Stomach (tissue), 9 donors: ENCODE results near the gene CEP85L. TPM values are rescaled to one million over a fixed set of nuclear protein-coding genes. Genes with fewer than 3 reads are reported as not detected.

ENCODE experiments used
- DNase-seq, 2 donors: peaks; one replicate each; pipeline versions ENCODE4 v3.0.0 to v3.0.0-alpha.2; 2013 to 2019
- H3K27ac ChIP-seq, 5 donors: fragments of 200-600 bp in 4 of 5; sonication (generic) in 4 of 5; one replicate each; pipeline ENCODE4 v1.5.1; 2013 to 2019; ENCODE audit warnings: mild to moderate bottlenecking in 1 of 5, moderate library complexity in 1 of 5
- H3K27me3 ChIP-seq, 3 donors: fragments of 200-600 bp; sonication (generic); one replicate each; pipeline ENCODE4 v1.5.1; 2017 to 2019; ENCODE audit warnings: mixed run types in 1 of 3
- H3K36me3 ChIP-seq, 4 donors: fragments of 200-600 bp; sonication (generic); 1 replicate in 3 of 4; 2 replicates in 1 of 4; pipeline ENCODE4 v1.5.1; 2016 to 2019
- H3K4me1 ChIP-seq, 4 donors: fragments of 200-600 bp; sonication (generic); one replicate each; pipeline ENCODE4 v1.5.1; 2016 to 2019
- H3K4me3 ChIP-seq, 4 donors: fragments of 200-600 bp; sonication (generic) in 3 of 4; one replicate each; pipeline ENCODE4 v1.5.1; 2016 to 2019; ENCODE audit warnings: mild to moderate bottlenecking in 1 of 4
- H3K9me3 ChIP-seq, 4 donors: fragments of 200-600 bp; sonication (generic); one replicate each; pipeline ENCODE4 v1.5.1; 2016 to 2019
- CTCF ChIP-seq, 7 experiments: fragments of 450-650 bp in 4 of 7; fragments of 200-600 bp in 3 of 7; sonication (generic) in 3 of 7; IDR thresholded peaks; one replicate each; pipeline ENCODE4 v1.5.1; 2016 to 2019; ENCODE audit warnings: antibody characterized with exemption in 7 of 7, control low read depth in 2 of 7, mild to moderate bottlenecking in 1 of 7
- EP300 ChIP-seq: sonication (generic); formaldehyde crosslinking; IDR thresholded peaks from one replicate; pipeline ENCODE4 v1.6.1; 2017; ENCODE audit warnings: antibody characterized with exemption
- POLR2A ChIP-seq, 4 donors: fragments of 450-650 bp; IDR thresholded peaks; one replicate each; pipeline ENCODE4 v1.6.1; 2016; ENCODE audit warnings: antibody characterized with exemption in 4 of 4, control low read depth in 2 of 4, mild to moderate bottlenecking in 1 of 4, moderate library complexity in 1 of 4
- POLR2AphosphoS5 ChIP-seq, 3 donors: sonication (generic); formaldehyde crosslinking; IDR thresholded peaks; one replicate each; pipeline ENCODE4 v1.6.1; 2016; ENCODE audit warnings: antibody characterized with exemption in 3 of 3
- WGBS, 5 donors: extraction: QIAGEN DNeasy Blood & Tissue Kit in 3 of 5; methylation state at CpG; one replicate each; pipeline versions ENCODE4 v1.1.5 to v1.1.7; 2013 to 2018; 5-methylcytosine and 5-hydroxymethylcytosine counted together
- intact Hi-C: fragments of 100-400 bp; cut with DNase I; formaldehyde crosslinking; loops from one replicate; pipeline ENCODE4 v1.15.1; 2023; ENCODE audit warnings: low total_unique reads
- polyA plus RNA-seq, 3 donors: library from polyadenylated mRNA; stranded (reverse); fragments of 200-250 nt; gene quantifications; one replicate each; pipeline ENCODE4 v1.2.3, GENCODE V29; 2013
- total RNA-seq, 5 donors: library from RNA; depleted of rRNA; stranded (reverse); fragments of >200 nt; gene quantifications; one replicate each; pipeline versions ENCODE4 v1.1.0 to v1.2.3, GENCODE V29; 2014 to 2016
- donor health status: healthy with polysubstance abuse.
- donor health status: Bipolar disorder and iron deficiency.
- donor health status: healthy.

The CEP85L gene
- total and polyA plus RNA-seq, 8 donors, result 1.5 to 67.7 (median 8.7) TPM

GRCh38 chr6:118507636-118508035 lies 143.8 kb downstream of the CEP85L start:
- H3K4me3 ChIP-seq, result no peak overlapping the region
- H3K9me3 ChIP-seq, result no peaks in the 10 kb centered on the region
- H3K27me3 ChIP-seq, result no peaks in the 10 kb centered on the region
- WGBS, 5 donors, result 93 to 98% (median 96%) methylated on average over 1 of the region's 1 CpG
- H3K27ac ChIP-seq, result no peak overlapping the region
- TF ChIP-seq POLR2A (IDR thresholded peaks at IDR 0.05) (no peak), CTCF (IDR thresholded peaks at IDR 0.05) (no peak), EP300 (no peak), POLR2AphosphoS5 (IDR thresholded peaks at IDR 0.05) (no peak)
- peaks cover 0 to 17% (median 13%) of the 10 kb centered on the region in 4 donors for H3K36me3 ChIP-seq
- intact Hi-C loops, result loop anchor here (10.0 kb wide), 1 partner anchor 223 kb away; no protein-coding TSS in a partner anchor
- H3K4me1 ChIP-seq, result peaks cover 0 to 7% (median 0%) of the 10 kb centered on the region in 4 donors
- no peak for DNase-seq

GRCh38 chr6:118506071-118506638 lies 145.2 kb downstream of the CEP85L start:
- intact Hi-C loops, result loop anchor here (10.0 kb wide), 1 partner anchor 221 kb away; no protein-coding TSS in a partner anchor
- Histone ChIP-seq H3K9me3 (no peaks in the 10 kb centered on the region), H3K4me3 (no peak overlapping the region), H3K36me3 (peaks cover 0 to 22% (median 17%) of the 10 kb centered on the region in 4 donors), H3K27me3 (no peaks in the 10 kb centered on the region), H3K27ac (no peak overlapping the region), H3K4me1 (peaks cover 0 to 7% (median 0%) of the 10 kb centered on the region in 4 donors)
- DNase-seq, result no peak
- TF ChIP-seq EP300, result no peak
- TF ChIP-seq POLR2AphosphoS5 (IDR thresholded peaks at IDR 0.05), result no peak
- TF ChIP-seq CTCF (IDR thresholded peaks at IDR 0.05), result no peak
- no peak for TF ChIP-seq POLR2A (IDR thresholded peaks at IDR 0.05)
- WGBS, 5 donors, result 87 to 91% (median 89%) methylated on average over 5 of the region's 5 CpGs

GRCh38 chr6:118505656-118506055 lies 145.7 kb downstream of the CEP85L start:
- no peaks in the 10 kb centered on the region for H3K9me3 ChIP-seq
- no peak overlapping the region for H3K4me3 ChIP-seq
- peaks cover 0 to 22% (median 17%) of the 10 kb centered on the region in 4 donors for H3K36me3 ChIP-seq
- no peak overlapping the region for H3K27ac ChIP-seq
- H3K27me3 ChIP-seq, result no peaks in the 10 kb centered on the region
- intact Hi-C loops, result loop anchor here (10.0 kb wide), 1 partner anchor 221 kb away; no protein-coding TSS in a partner anchor
- no peak for TF ChIP-seq POLR2AphosphoS5 (IDR thresholded peaks at IDR 0.05)
- TF ChIP-seq EP300, result no peak
- no peak for TF ChIP-seq POLR2A (IDR thresholded peaks at IDR 0.05)
- no peak for TF ChIP-seq CTCF (IDR thresholded peaks at IDR 0.05)
- peaks cover 0 to 7% (median 0%) of the 10 kb centered on the region in 4 donors for H3K4me1 ChIP-seq
- DNase-seq, result no peak
- 83 to 93% (median 86%) methylated on average over 2 of the region's 2 CpGs for WGBS, 5 donors

- H3K36me3 ChIP-seq, result peaks cover 0 to 22% (median 17%) of the 10 kb centered on the region in 4 donors
- H3K9me3 ChIP-seq, result no peaks in the 10 kb centered on the region
- 93 to 99% (median 93%) methylated on average over 2 of the region's 2 CpGs for WGBS, 5 donors
- no peak overlapping the region for H3K4me3 ChIP-seq
- TF ChIP-seq CTCF (IDR thresholded peaks at IDR 0.05), result no peak
- no peak for TF ChIP-seq POLR2A (IDR thresholded peaks at IDR 0.05)
- no peak for TF ChIP-seq POLR2AphosphoS5 (IDR thresholded peaks at IDR 0.05)
- no peak for TF ChIP-seq EP300
- intact Hi-C loops, result loop anchor here (10.0 kb wide), 1 partner anchor 220 kb away; no protein-coding TSS in a partner anchor
- peaks cover 0 to 7% (median 0%) of the 10 kb centered on the region in 4 donors for H3K4me1 ChIP-seq
- no peak for DNase-seq
- no peaks in the 10 kb centered on the region for H3K27me3 ChIP-seq
- no peak overlapping the region for H3K27ac ChIP-seq
These were observed 146.8 kb downstream of the CEP85L start for GRCh38 chr6:118504611-118505010.
